ENCODE measurements around the gene SPATA7. TPM values are rescaled to one million over a fixed set of nuclear protein-coding genes. Genes with fewer than 3 reads are reported as not detected.

SPATA7 gene
- total RNA-seq, 4 donors from 2014 or later, result 7.9 to 23.0 (median 14.6) TPM

GRCh38 chr14:88417594-88417993 is 32.1 kb downstream of the SPATA7 start:
- no peak for TF ChIP-seq CTCF (IDR thresholded peaks at IDR 0.05)
- ATAC-seq (ENCODE audit: low FRiP score), result no peak
- no peak for DNase-seq (ENCODE audit: low spot score)

- no peak for DNase-seq (ENCODE audit: low spot score)
- ATAC-seq (ENCODE audit: low FRiP score), result no peak
- TF ChIP-seq CTCF (IDR thresholded peaks at IDR 0.05), result no peak
Measured at GRCh38 chr14:88420187-88420586, 34.7 kb downstream of the SPATA7 start.

- DNase-seq (ENCODE audit: low spot score) (no peak), ATAC-seq (ENCODE audit: low FRiP score) (no peak)
- TF ChIP-seq CTCF (IDR thresholded peaks at IDR 0.05), result no peak
Measured at GRCh38 chr14:88421286-88421685, 35.8 kb downstream of the SPATA7 start.

GRCh38 chr14:88422047-88422446 is 36.6 kb downstream of the SPATA7 start:
- DNase-seq (ENCODE audit: low spot score), result no peak
- no peak for ATAC-seq (ENCODE audit: low FRiP score)
- no peak for TF ChIP-seq CTCF (IDR thresholded peaks at IDR 0.05)

- no peak for TF ChIP-seq CTCF (IDR thresholded peaks at IDR 0.05)
- no peak for DNase-seq (ENCODE audit: low spot score)
- no peak for ATAC-seq (ENCODE audit: low FRiP score)
Measured at GRCh38 chr14:88422919-88423650, 37.6 kb downstream of the SPATA7 start.

GRCh38 chr14:88424573-88424972 is 39.1 kb downstream of the SPATA7 start:
- no peak for TF ChIP-seq CTCF (IDR thresholded peaks at IDR 0.05)
- no peak for ATAC-seq (ENCODE audit: low FRiP score)
- DNase-seq (ENCODE audit: low spot score), result no peak

- no peak for TF ChIP-seq CTCF (IDR thresholded peaks at IDR 0.05)
- DNase-seq (ENCODE audit: low spot score) (no peak), ATAC-seq (ENCODE audit: low FRiP score) (no peak)
Measured at GRCh38 chr14:88426271-88426670, 40.8 kb downstream of the SPATA7 start.

All from omental fat pad (tissue), 4 donors.